Inflammatory macrophage treated with lipopolysaccharide for 4 hours (primary cell): ENCODE data around the gene LYZ.
A peak's percentile ranks its signal among the peaks of the same experiment; 100 is the strongest.
"Not testable (repeated sequence)": the region's sequence is repeated elsewhere in the genome, so short reads cannot be mapped to it uniquely, and the experiment has no call there.

Experiments
- DNase-seq: peaks from one replicate; pipeline ENCODE4 v3.0.0-alpha.2; 2020

LYZ gene

DNA sequence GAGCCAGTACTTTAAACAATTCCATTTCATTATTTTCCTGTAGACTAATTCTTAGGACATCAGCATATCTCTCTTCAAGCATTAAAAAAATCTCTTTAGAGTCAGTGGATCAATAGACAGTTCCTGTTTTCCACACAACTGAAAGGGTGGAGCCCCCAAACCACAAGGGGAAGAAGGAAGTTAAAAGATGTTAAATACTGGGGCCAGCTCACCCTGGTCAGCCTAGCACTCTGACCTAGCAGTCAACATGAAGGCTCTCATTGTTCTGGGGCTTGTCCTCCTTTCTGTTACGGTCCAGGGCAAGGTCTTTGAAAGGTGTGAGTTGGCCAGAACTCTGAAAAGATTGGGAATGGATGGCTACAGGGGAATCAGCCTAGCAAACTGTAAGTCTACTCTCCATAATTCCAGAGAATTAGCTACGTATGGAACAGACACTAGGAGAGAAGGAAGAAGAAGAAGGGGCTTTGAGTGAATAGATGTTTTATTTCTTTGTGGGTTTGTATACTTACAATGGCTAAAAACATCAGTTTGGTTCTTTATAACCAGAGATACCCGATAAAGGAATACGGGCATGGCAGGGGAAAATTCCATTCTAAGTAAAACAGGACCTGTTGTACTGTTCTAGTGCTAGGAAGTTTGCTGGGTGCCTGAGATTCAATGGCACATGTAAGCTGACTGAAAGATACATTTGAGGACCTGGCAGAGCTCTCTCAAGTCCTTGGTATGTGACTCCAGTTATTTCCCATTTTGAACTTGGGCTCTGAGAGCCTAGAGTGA lies at the start of gene LYZ:
Gene LYZ (plus strand): TSS at position 220 of the 777 bp plus-strand sequence. CDS start 28 bp downstream, at position 248.
- peak; percentile 91 for DNase-seq

GRCh38 chr12:69298947-69299346 lies 49.2 kb upstream of the LYZ start:
- DNase-seq = no peak

GRCh38 chr12:69304284-69304683 lies 43.9 kb upstream of the LYZ start:
- no peak for DNase-seq

GRCh38 chr12:69309461-69309860 lies 38.7 kb upstream of the LYZ start:
- DNase-seq = no peak

GRCh38 chr12:69313209-69313608 lies 35.0 kb upstream of the LYZ start:
- DNase-seq = no peak

- DNase-seq = not testable (repeated sequence)
Measured at GRCh38 chr12:69316784-69317183, 31.4 kb upstream of the LYZ start.

DNA sequence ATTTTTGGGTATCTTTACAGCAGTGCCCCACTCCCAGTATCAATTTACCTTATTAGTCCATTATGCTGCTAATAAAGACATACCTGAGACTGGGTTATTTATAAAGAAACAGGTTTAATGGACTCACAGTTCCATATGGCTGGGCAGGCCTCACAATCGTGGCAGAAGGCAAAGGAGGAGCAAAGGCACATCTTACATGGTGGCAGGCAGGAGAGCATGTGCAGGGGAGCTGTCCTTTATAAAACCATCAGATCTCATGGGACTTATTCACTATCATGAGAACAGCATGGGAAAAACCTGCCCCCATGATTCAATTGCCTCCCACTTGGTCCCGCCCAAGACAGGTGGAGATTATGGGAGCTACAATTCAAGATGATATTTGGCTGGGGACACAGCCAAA lies 30.9 kb upstream of the LYZ start:
- not testable (repeated sequence) for DNase-seq

- DNase-seq = no peak
Measured at GRCh38 chr12:69318225-69318624, 30.0 kb upstream of the LYZ start.

DNA sequence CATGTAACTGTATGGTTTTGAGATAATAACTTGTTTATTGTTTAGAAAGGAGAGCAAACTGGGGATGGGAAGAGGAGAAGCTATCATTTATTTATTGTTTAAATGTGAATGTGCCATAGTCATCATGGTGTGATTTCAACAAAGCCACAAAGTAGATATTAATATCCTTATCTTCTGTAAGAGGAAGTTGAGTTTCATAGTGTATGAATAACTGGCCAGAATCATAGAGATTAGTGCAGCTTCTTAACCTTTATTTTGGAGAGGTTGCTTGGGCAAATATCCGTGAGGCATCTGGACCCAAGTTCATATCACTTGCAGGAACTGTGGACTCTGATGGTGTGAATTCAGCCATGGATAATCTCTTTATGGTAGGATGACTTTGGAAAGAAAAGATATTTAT lies 26.8 kb upstream of the LYZ start:
- peak; percentile 49 for DNase-seq

- DNase-seq = peak; percentile 63
Measured at GRCh38 chr12:69324797-69325466, 23.2 kb upstream of the LYZ start.

DNA sequence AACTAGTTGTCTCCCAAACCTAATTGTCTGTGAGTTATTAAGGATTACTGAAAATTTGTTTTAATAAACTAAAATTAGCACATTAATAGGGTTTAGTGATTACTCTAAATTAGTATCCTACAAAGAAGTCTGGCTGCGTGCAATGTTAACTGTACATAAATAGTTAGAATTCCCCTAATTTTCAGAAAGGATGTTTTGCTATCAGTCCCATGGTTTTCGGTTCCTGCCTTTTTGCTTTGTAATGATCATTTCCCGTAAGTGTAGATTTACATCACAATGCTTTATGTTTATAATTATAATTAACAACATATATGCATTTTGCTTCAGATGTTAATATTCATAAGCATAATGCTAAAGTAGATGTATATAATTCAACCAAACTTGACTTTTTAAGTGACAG lies 19.8 kb upstream of the LYZ start:
- peak; percentile 51 for DNase-seq

DNA sequence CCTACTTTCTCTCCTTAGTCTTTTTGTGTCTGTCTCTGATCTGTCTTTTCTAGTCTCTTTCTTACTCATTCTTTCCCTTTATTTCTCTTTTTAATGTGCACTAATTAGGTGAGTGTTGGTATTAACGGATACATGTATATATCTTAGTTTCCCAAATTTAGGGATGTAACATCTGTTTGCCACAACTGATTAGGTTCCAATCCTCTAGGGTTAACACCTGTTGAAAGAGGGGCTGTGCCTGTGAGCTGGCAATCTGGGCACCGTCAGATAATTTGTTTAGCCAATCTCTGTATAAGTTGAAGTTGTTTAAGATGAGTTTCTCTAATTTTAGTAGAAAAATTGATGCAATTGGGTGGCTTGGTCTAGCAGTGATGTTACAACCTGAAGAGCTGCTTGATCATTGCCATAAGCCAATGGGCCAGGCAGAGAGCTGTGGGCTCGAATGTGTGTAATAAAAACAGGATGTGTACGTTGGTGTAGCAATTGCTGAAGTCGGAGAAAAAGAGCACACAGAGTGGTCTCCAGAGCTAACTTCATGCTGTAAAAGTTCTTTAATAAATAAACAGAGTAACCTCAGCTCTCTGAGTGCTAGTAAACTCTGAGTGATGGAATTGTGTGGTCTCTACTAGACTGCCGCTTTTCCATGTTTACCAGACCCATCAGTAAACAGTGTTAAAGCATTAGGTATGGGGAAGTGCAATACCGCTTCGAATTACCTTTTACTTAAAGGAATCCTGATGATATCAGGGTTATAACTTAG lies 18.3 kb upstream of the LYZ start:
- peak; percentile 66 for DNase-seq

DNA sequence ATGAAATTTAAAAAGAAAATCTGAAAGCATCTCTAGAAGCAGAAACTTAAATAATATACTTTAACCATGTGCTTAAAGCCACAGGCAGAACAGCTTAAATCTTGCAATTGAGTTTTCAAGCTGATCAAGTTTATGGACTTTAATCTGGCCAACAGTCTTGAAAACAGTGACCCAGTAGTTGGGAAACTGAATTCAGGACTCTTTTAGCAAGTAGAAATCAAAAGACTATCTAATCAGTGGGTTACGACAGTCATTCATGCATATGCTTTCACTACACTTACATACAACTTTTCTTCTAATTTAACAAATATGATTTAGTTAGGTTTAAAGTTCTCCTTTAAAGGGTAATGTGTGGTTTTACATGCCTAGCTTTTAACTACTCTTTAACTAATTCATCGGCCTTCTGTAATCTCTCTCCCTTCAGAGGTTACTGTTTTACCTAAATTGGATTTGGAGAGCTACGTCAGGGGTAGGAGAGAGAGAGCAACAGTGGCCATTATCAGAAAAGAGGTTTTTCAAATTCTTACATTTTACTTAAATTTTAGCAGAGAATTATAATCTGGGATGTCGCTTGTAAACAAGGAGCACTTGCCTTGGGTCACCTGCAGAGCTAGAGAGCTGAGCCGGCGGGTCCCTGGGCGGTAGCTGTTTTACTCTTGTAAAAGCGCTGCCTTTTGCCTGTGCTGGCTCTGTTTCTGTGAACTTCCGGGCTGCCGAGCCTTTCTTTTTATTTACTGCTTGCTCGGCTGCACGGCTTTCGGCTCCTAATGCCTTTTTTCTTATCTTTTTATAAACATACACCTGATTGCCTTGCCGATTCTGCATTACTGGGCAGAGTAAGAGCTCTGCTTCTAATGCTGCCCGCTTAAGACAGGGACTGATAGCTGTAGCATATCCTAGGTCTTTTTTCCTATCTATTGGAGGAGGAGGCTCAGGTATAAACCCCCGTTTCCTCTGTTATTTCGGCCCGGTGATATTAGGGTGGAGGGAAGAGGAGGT lies 17.4 kb upstream of the LYZ start:
- peak; percentile 34 for DNase-seq

DNA sequence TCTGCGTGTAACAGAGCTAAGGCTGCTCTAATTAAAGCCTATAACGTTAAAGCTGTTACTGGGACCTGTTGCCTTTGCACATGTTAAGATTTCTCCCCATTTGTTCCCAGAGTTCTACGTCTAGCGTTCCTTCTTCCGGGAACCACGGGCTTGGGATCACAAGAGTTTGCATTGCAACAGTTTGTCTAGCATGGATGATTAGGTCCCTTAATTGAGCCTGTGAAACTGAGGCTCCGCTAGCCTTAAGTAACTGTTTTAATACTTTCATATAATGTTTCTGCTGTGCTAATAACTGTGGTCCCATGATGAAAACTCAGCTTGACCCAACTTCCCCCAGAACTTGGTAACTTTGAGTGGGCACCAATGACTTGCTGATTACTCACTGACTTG lies 16.7 kb upstream of the LYZ start:
- peak; percentile 89 for DNase-seq

- DNase-seq = no peak
Measured at GRCh38 chr12:69331909-69332684, 16.1 kb upstream of the LYZ start.

GRCh38 chr12:69332815-69333358 lies 15.3 kb upstream of the LYZ start:
- no peak for DNase-seq

DNA sequence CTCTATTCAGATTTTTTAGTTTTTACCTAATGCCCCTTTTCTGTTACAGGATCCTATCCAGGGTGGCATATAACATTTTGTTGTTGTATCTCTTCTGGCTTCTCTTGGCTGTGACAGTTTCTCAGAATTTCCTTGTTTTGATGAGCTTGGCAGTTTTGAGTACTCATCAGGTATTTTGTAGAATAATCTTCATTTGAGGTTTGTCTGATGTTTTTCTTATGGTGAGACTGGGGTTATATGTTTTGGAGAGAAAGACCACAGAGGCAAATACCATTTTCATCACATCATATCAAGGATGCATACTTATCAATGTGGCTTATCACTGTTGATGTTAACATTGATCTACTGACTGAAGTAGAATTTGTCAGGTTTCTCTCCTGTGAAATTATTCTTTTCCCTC lies 14.0 kb upstream of the LYZ start:
- DNase-seq = no peak

GRCh38 chr12:69337311-69338090 lies 10.7 kb upstream of the LYZ start:
- DNase-seq = peak; percentile 71

- DNase-seq = peak; percentile 94
Measured at GRCh38 chr12:69338120-69338859, 9.9 kb upstream of the LYZ start.

DNA sequence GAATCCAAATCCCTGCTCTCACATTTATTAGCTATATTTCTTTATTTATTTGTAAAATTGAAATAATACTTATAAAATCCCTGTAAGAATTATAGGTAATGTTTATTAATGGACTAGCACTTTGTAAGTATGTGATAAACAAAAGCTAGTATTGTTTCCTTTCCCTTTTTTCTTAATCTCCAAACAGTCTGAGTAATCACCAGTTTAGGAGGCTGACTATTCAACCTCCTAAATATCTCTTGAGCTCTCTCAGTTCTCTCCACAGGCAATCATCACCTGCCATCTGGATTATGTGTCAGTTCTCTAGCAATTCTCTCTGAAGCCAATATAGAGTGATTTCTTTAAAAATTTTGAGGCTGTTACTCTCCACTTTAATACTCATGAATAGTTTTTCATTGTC lies 9.2 kb upstream of the LYZ start:
- peak; percentile 56 for DNase-seq
